ENCODE results near the gene PTGER3. TPM values are rescaled to one million over a fixed set of nuclear protein-coding genes. Genes with fewer than 3 reads are reported as not detected.

PTGER3 gene
- polyA plus RNA-seq, 3 donors: 0.29 TPM; not detected in 2

DNA sequence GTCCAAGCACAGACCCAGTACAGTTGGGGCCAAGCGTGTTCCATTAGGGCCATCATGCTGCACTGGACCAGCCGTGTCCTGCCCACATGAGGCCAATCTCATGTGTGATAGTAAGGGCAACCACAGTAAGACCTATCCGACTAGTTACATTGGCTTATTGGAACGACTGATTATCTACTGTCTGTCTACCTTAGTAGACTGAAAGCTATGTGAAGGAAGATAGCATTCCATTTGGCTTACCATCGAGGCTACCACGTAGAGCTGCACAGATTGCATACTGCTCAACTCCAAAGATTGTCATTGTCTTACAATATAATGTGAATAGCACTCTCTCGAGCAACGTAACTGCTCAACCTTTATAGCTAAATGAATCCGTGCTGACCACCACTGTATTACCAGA is 10.6 kb downstream of the PTGER3 start:
- H3K27me3 Mint-ChIP-seq (ENCODE audit: low read depth in 3 of 3): peaks cover 0 to 5% (median 4%) of the 10 kb centered on the region in 3 donors
- H3K9me3 Mint-ChIP-seq: peaks cover 0 to 2% (median 0%) of the 10 kb centered on the region in 7 donors
- Histone ChIP-seq H2AFZ (ENCODE audit: insufficient read depth, low read depth, low read length, poor library complexity, severe bottlenecking) (no peak overlapping the region), H3K4me3 (replicated peaks in 1 of 3; ENCODE audit: low read depth in 2 of 3, low read length in 3 of 3) (no peak overlapping the region), H3K27ac (ENCODE audit: low read depth in 1 of 2, low read length in 2 of 2) (no peak overlapping the region), H3K9ac (ENCODE audit: insufficient read depth, low read length, poor library complexity, severe bottlenecking) (no peak overlapping the region), H3K9me3 (replicated peaks in 1 of 2; ENCODE audit: control insufficient read depth in 1 of 2, insufficient read depth in 1 of 2, low read length in 2 of 2) (no peaks in the 10 kb centered on the region), H4K20me1 (ENCODE audit: insufficient read depth, low read length) (no peaks in the 10 kb centered on the region), H3K27me3 (ENCODE audit: control insufficient read depth in 2 of 2, insufficient read depth in 2 of 2, low read length in 2 of 2) (no peaks in the 10 kb centered on the region), H3K4me2 (replicated peaks; ENCODE audit: extremely low read depth, low read length, poor library complexity, severe bottlenecking) (no peak overlapping the region), H3K79me2 (ENCODE audit: insufficient read depth, low read length) (no peaks in the 10 kb centered on the region), H3K4me1 (ENCODE audit: control insufficient read depth in 1 of 2, insufficient read depth in 2 of 2, low read length in 2 of 2) (no peaks in the 10 kb centered on the region), H3K36me3 (replicated peaks in 1 of 2; ENCODE audit: control insufficient read depth in 1 of 2, insufficient read depth in 2 of 2, low read length in 2 of 2) (no peaks in the 10 kb centered on the region)
- H3K36me3 Mint-ChIP-seq: no peaks in the 10 kb centered on the region
- WGBS (ENCODE audit: insufficient coverage): 97% methylated on average over 4 of the region's 9 CpGs
- no peak overlapping the region for H3K27ac Mint-ChIP-seq
- intact Hi-C loops (cut with micrococcal nuclease): no loop called here
- H3K4me1 Mint-ChIP-seq: peaks cover 5% of the 10 kb centered on the region
- H3K4me3 Mint-ChIP-seq: no peak overlapping the region
- TF ChIP-seq, protein P1, sequence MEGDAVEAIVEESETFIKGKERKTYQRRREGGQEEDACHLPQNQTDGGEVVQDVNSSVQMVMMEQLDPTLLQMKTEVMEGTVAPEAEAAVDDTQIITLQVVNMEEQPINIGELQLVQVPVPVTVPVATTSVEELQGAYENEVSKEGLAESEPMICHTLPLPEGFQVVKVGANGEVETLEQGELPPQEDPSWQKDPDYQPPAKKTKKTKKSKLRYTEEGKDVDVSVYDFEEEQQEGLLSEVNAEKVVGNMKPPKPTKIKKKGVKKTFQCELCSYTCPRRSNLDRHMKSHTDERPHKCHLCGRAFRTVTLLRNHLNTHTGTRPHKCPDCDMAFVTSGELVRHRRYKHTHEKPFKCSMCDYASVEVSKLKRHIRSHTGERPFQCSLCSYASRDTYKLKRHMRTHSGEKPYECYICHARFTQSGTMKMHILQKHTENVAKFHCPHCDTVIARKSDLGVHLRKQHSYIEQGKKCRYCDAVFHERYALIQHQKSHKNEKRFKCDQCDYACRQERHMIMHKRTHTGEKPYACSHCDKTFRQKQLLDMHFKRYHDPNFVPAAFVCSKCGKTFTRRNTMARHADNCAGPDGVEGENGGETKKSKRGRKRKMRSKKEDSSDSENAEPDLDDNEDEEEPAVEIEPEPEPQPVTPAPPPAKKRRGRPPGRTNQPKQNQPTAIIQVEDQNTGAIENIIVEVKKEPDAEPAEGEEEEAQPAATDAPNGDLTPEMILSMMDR (IDR thresholded peaks at IDR 0.05): no peak
- no peak for DNase-seq

DNA sequence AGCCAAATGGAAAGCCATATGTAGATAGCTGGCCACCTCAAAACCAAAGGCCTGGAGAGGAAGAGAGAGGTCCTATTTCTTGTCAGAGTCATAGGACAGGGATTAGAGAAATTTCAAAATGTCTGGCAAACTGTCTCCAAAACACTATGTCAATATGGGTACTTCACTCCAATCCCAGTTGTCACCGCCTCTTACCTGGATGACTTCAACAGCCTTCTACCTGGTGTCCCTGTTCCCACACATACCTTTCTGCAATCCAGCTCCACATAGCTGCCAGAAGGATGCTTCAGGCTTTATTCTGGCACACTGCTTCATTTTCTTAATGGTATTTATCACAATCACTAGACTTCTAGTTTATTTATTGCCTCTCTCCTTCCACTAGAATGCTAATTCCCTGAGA is 14.5 kb downstream of the PTGER3 start:
- 92% methylated on average over 1 of the region's 1 CpG for WGBS (ENCODE audit: insufficient coverage)

More for the DNA sequence above, 14.5 kb downstream of the PTGER3 start:
- H3K27me3 Mint-ChIP-seq (ENCODE audit: low read depth in 3 of 3): peaks cover 0 to 4% (median 2%) of the 10 kb centered on the region in 3 donors
- no peak overlapping the region for H3K27ac Mint-ChIP-seq
- no peaks in the 10 kb centered on the region for H3K27me3 ChIP-seq (ENCODE audit: control insufficient read depth in 2 of 2, insufficient read depth in 2 of 2, low read length in 2 of 2)
- H3K4me1 ChIP-seq (ENCODE audit: control insufficient read depth in 1 of 2, insufficient read depth in 2 of 2, low read length in 2 of 2): no peaks in the 10 kb centered on the region
- no peaks in the 10 kb centered on the region for H3K36me3 Mint-ChIP-seq
- TF ChIP-seq, protein P1 (IDR thresholded peaks at IDR 0.05): no peak
- H3K36me3 ChIP-seq (replicated peaks in 1 of 2; ENCODE audit: control insufficient read depth in 1 of 2, insufficient read depth in 2 of 2, low read length in 2 of 2): no peaks in the 10 kb centered on the region
- H3K79me2 ChIP-seq (ENCODE audit: insufficient read depth, low read length): no peaks in the 10 kb centered on the region
- H3K4me2 ChIP-seq (replicated peaks; ENCODE audit: extremely low read depth, low read length, poor library complexity, severe bottlenecking): no peak overlapping the region
- H3K9me3 ChIP-seq (replicated peaks in 1 of 2; ENCODE audit: control insufficient read depth in 1 of 2, insufficient read depth in 1 of 2, low read length in 2 of 2): no peaks in the 10 kb centered on the region
- no peak overlapping the region for H3K9ac ChIP-seq (ENCODE audit: insufficient read depth, low read length, poor library complexity, severe bottlenecking)
- no peaks in the 10 kb centered on the region for H4K20me1 ChIP-seq (ENCODE audit: insufficient read depth, low read length)
- H2AFZ ChIP-seq (ENCODE audit: insufficient read depth, low read depth, low read length, poor library complexity, severe bottlenecking): no peak overlapping the region
- no peak overlapping the region for H3K27ac ChIP-seq (ENCODE audit: low read depth in 1 of 2, low read length in 2 of 2)
- no peaks in the 10 kb centered on the region for H3K9me3 Mint-ChIP-seq
- no peak for DNase-seq
- intact Hi-C loops (cut with micrococcal nuclease): no loop called here
- H3K4me3 Mint-ChIP-seq: no peak overlapping the region
- H3K4me1 Mint-ChIP-seq: peaks cover 9% of the 10 kb centered on the region
- no peak overlapping the region for H3K4me3 ChIP-seq (replicated peaks in 1 of 3; ENCODE audit: low read depth in 2 of 3, low read length in 3 of 3)

Measured in CD14-positive monocyte (primary cell).